ENCODE data around the gene CARNS1. TPM values are rescaled to one million over a fixed set of nuclear protein-coding genes. Genes with fewer than 3 reads are reported as not detected.
A peak's percentile ranks its signal among the peaks of the same experiment; 100 is the strongest.

CARNS1 gene
- total and polyA plus RNA-seq, 7 donors: 0.16 to 0.83 (median 0.55) TPM; not detected in 2

- Histone ChIP-seq H3K36me3 (no peaks in the 10 kb centered on the region), H3K27ac (peak overlapping the region; percentile 88 to 99 (median 92)), H3K9me3 (no peaks in the 10 kb centered on the region), H3K4me1 (peaks cover 0 to 44% (median 31%) of the 10 kb centered on the region in 4 donors), H3K4me3 (peak overlapping the region; percentile 31 to 87 (median 71)), H3K27me3 (peaks cover 0 to 5% (median 2%) of the 10 kb centered on the region in 3 donors)
- DNase-seq: no peak
- 26 to 35% methylated on average over 15 of the region's 15 CpGs for WGBS, 2 donors
- TF ChIP-seq POLR2A (IDR thresholded peaks at IDR 0.05): no peak
- TF ChIP-seq POLR2AphosphoS5 (IDR thresholded peaks at IDR 0.05): no peak
- no peak for TF ChIP-seq EP300 (IDR thresholded peaks at IDR 0.05)
- TF ChIP-seq CTCF (IDR thresholded peaks at IDR 0.05): no peak
- intact Hi-C loops (cut with DNase I): loop anchor here (2.0 kb wide), 1 partner anchor 17 kb away; no protein-coding TSS in a partner anchor
These were observed 4.7 kb downstream of the CARNS1 start for GRCh38 chr11:67420147-67420645.

- TF ChIP-seq POLR2AphosphoS5 (IDR thresholded peaks at IDR 0.05): peak; percentile 71 to 86 (median 81)
- no peak for TF ChIP-seq CTCF (IDR thresholded peaks at IDR 0.05)
- Histone ChIP-seq H3K9me3 (no peaks in the 10 kb centered on the region), H3K27me3 (peaks cover 0 to under 1% (median 0%) of the 10 kb centered on the region in 3 donors), H3K4me3 (peak overlapping the region; percentile 31 to 87 (median 71)), H3K27ac (peak overlapping the region; percentile 88 to 99 (median 92)), H3K4me1 (peaks cover 0 to 38% (median 25%) of the 10 kb centered on the region in 4 donors), H3K36me3 (no peaks in the 10 kb centered on the region)
- peak; percentile 98 for DNase-seq
- intact Hi-C loops (cut with DNase I): loop anchor here (2.0 kb wide), 1 partner anchor 18 kb away; no protein-coding TSS in a partner anchor
- WGBS, 2 donors: 1% methylated on average over 97 of the region's 97 CpGs
These were observed 5.4 kb downstream of the CARNS1 start for GRCh38 chr11:67420646-67421429.

- 55 to 77% methylated on average over 22 of the region's 22 CpGs for WGBS, 2 donors
- TF ChIP-seq POLR2AphosphoS5 (IDR thresholded peaks at IDR 0.05): no peak
- no peak for TF ChIP-seq CTCF (IDR thresholded peaks at IDR 0.05)
- TF ChIP-seq POLR2A (IDR thresholded peaks at IDR 0.05): no peak
- no peak for TF ChIP-seq EP300 (IDR thresholded peaks at IDR 0.05)
- Histone ChIP-seq H3K27me3 (no peaks in the 10 kb centered on the region), H3K4me1 (peaks cover 0 to 31% (median 20%) of the 10 kb centered on the region in 4 donors), H3K9me3 (no peaks in the 10 kb centered on the region), H3K4me3 (peak overlapping the region; percentile 31 to 87 (median 71)), H3K36me3 (no peaks in the 10 kb centered on the region), H3K27ac (peak overlapping the region; percentile 88 to 99 (median 92))
- no peak for DNase-seq
- intact Hi-C loops (cut with DNase I): loop anchor here (2.0 kb wide), 1 partner anchor 19 kb away; no protein-coding TSS in a partner anchor
These were observed 6.1 kb downstream of the CARNS1 start for GRCh38 chr11:67421430-67422031.

GRCh38 chr11:67422891-67423290 lies 7.4 kb downstream of the CARNS1 start:
- no peak overlapping the region for H3K4me3 ChIP-seq
- WGBS, 2 donors: 54 to 64% methylated on average over 6 of the region's 6 CpGs
- intact Hi-C loops (cut with DNase I): no loop called here
- no peaks in the 10 kb centered on the region for H3K36me3 ChIP-seq
- no peak for DNase-seq
- H3K9me3 ChIP-seq: no peaks in the 10 kb centered on the region
- TF ChIP-seq POLR2AphosphoS5 (IDR thresholded peaks at IDR 0.05) (no peak), CTCF (IDR thresholded peaks at IDR 0.05) (no peak), POLR2A (IDR thresholded peaks at IDR 0.05) (no peak), EP300 (IDR thresholded peaks at IDR 0.05) (no peak)
- H3K27me3 ChIP-seq: no peaks in the 10 kb centered on the region
- peaks cover 0 to 30% (median 23%) of the 10 kb centered on the region in 4 donors for H3K4me1 ChIP-seq
- H3K27ac ChIP-seq: no peak overlapping the region
